Measurements from ENCODE around the gene GINS1. TPM values are rescaled to one million over a fixed set of nuclear protein-coding genes. Genes with fewer than 3 reads are reported as not detected.

The GINS1 gene
- total and polyA plus RNA-seq, 2 of the 13 experiments (the other 11 are each of a cell fraction or from before 2014, with no cell fraction given): 14.6 to 59.9 TPM

DNA sequence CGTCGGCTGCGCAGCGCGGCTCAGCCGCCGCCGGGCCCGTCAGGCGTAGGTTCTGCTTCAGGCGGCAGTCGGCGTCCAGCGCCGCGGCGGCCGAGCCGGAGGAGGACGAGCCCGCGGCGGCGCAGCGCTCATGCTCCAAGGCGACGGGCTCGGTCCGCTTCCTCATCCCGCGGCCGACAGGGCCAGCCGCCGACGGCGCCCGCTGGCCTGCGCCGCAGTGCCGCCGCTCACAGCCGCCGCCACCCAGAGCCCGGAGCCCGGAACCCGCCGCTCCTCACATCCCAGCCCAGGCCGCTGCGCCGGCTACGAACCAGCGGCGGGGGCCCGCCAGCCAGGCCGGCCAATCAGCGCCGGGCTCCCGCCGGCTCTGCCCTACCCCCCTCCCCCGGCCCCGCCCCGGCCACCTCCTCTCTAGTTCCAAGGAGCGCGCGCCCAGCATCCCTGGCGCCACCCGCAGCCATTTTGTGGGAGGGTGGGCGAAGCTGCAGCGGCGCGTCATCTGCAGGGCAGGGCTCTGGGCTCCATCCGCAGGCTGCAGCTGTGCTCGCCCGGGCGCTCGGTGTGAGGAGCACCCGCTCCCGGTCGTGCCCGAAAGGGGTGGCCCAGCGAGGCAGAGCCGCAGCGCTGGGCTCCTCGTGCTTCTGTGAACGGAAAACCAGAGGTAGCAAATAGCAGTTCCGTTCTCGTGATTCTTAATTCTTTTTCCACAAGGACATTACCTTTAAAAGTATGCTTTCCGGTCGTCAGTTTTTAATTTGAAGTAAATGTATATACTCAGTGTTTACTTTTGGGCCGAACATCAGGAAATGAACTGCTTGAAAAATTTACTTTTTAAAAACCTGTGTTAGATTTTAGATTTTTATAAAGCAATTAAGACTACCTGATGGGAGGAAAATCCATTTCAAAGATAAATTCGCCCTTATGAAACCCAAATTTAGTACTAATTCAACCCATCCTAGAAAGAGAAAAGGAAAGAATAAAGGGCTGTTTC, 16.6 kb upstream of the GINS1 start, which contains the start of gene ABHD12 (continued):
- TF ChIP-seq SNAPC4 (CRISPR knock-in tag; IDR thresholded peaks at IDR 0.05): no peak; the same call in 1 of the 2 replicates
- TF ChIP-seq ELK4 (CRISPR knock-in tag; IDR thresholded peaks at IDR 0.05; ENCODE audit: borderline replicate concordance): no peak
- TF ChIP-seq JDP2 (CRISPR knock-in tag; IDR thresholded peaks at IDR 0.05; ENCODE audit: borderline replicate concordance): no peak
- peak; percentile 52; the same call in 1 of the 2 replicates for TF ChIP-seq ZNF652 (CRISPR knock-in tag; IDR thresholded peaks at IDR 0.05; ENCODE audit: borderline replicate concordance, low read depth)
- peak; percentile 71; the same call in 1 of the 2 replicates for TF ChIP-seq MXD3 (CRISPR knock-in tag; IDR thresholded peaks at IDR 0.05)
- TF ChIP-seq ZNF18 (CRISPR knock-in tag; IDR thresholded peaks at IDR 0.05; ENCODE audit: insufficient replicate concordance): no peak
- TF ChIP-seq ZNF614 (CRISPR knock-in tag; IDR thresholded peaks at IDR 0.05; ENCODE audit: borderline replicate concordance): peak; percentile 88; the same call in 1 of the 2 replicates
- TF ChIP-seq ZNF784 (CRISPR knock-in tag; IDR thresholded peaks at IDR 0.05; ENCODE audit: borderline replicate concordance): peak; percentile 65; the same call in 1 of the 2 replicates
- no peak for TF ChIP-seq CSRNP2 (CRISPR knock-in tag; conservative IDR thresholded peaks at IDR 0.05; ENCODE audit: low read depth)
- 0 out of 2 replicates have a peak, but pooled peaks have one; percentile 22 for TF ChIP-seq ZNF644 (CRISPR knock-in tag; IDR thresholded peaks at IDR 0.05; ENCODE audit: low read depth)
- TF ChIP-seq ZSCAN21 (CRISPR knock-in tag; IDR thresholded peaks at IDR 0.05; ENCODE audit: borderline replicate concordance): peak; percentile 95
- no peak for TF ChIP-seq ZSCAN20 (CRISPR knock-in tag; IDR thresholded peaks at IDR 0.05; ENCODE audit: borderline replicate concordance)

Measured in HepG2 (cell line).